Stimulated activated naive CD8-positive, alpha-beta T cell treated with anti-CD3 and anti-CD28 coated beads, Interleukin-15, Interleukin-2, amounts not matched to agents 100 ng/mL and 50 ng/mL, for 24 hours (primary cell): ENCODE data around the gene BCL7A.

ENCODE experiments used
- H3K27ac Mint-ChIP-seq: one replicate; pipeline ENCODE4 v1.8.0; 2021; ENCODE audit warnings: mild to moderate bottlenecking, mixed read lengths
- H3K27me3 Mint-ChIP-seq: one replicate; pipeline ENCODE4 v1.8.0; 2021; ENCODE audit warnings: mixed read lengths
- H3K36me3 Mint-ChIP-seq: one replicate; pipeline ENCODE4 v1.8.0; 2021; ENCODE audit warnings: low read depth, mixed read lengths
- H3K4me1 Mint-ChIP-seq: one replicate; pipeline ENCODE4 v1.8.0; 2021; ENCODE audit warnings: low read depth, mixed read lengths
- H3K4me3 Mint-ChIP-seq: one replicate; pipeline ENCODE4 v1.8.0; 2021; ENCODE audit warnings: mild to moderate bottlenecking, mixed read lengths
- H3K9me3 Mint-ChIP-seq: one replicate; pipeline ENCODE4 v1.8.0; 2021; ENCODE audit warnings: mixed read lengths

Gene BCL7A

DNA sequence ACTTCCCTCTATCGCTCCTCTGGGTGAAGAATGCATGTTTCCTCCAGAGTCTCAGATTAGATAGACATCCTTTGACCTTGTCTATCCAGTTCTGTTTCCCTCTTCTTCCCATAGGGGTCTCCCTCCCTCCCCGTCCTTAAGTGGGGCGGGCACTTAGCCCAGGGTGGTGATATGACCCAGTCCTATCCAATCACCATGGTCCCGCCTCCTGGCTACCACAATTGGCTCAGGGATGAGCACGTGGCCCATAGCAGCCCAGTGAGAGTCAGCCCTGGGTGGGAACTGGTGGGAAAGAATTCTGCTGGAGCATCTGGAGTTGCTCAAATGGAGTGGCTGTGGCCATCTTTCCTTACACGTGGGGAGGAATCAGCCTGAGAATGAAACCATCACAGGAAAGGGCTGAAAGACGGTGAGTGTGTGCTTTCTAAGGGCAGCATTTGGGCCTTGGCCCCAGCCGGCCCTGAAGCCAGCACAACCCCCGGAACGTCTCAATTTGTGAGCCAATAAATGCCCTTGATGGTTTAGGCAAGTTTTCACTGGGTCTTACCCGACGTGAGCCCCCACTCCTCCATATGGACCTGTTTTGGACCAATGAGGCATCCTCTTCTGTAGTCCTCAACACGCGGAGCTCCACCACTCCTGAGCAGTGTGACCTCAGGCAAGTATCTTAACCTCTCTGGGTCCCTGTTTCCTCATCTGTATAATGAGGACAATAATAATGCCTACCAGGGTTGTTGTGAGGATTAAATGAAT is 42.5 kb downstream of the BCL7A start:
- Mint-ChIP-seq H3K27me3 (no peaks in the 10 kb centered on the region), H3K4me1 (peaks cover 21% of the 10 kb centered on the region), H3K4me3 (no peak overlapping the region), H3K36me3 (no peaks in the 10 kb centered on the region), H3K27ac (no peak overlapping the region), H3K9me3 (no peaks in the 10 kb centered on the region)

DNA sequence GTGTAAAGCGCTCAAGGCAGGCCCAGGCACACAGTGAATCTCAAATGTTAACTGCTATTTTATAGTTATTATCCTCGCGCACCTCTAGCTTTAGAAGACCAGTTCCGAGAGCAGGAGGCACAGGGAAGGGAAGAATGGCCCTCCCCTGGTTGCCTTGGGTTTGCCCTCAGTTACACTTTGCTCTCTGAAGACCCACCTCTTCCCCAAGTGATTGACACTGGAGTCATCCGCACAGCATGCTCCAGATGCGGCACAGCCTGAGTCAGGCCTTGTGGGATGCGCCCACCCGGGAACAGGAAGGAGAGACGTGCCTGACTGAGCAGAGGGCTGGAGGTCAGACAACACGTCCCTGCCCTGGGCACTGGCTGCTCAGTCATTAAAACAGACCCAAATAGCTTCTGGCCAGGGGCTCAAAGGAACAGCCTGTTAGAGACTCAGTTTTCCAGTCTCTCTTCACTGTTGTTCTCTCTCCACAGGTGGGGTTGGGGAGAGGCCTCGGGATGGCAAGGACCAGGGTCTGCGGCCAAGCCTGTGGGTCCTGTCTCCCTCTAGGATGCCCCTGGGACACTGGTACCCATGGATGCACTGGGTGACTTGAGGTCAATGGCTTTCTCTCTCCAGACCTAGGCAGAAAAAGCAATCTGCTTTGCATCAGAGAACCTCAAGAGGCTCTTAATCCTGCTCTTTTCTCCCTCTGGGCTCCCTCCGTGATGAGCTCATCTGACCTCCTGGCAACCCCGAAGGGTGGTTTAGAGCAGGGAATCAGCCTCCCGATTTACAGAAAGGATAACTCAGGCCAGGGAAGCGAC is 43.3 kb downstream of the BCL7A start:
- Mint-ChIP-seq H3K4me1 (peaks cover 21% of the 10 kb centered on the region), H3K27me3 (no peaks in the 10 kb centered on the region), H3K9me3 (no peaks in the 10 kb centered on the region), H3K4me3 (no peak overlapping the region), H3K36me3 (no peaks in the 10 kb centered on the region), H3K27ac (no peak overlapping the region)

DNA sequence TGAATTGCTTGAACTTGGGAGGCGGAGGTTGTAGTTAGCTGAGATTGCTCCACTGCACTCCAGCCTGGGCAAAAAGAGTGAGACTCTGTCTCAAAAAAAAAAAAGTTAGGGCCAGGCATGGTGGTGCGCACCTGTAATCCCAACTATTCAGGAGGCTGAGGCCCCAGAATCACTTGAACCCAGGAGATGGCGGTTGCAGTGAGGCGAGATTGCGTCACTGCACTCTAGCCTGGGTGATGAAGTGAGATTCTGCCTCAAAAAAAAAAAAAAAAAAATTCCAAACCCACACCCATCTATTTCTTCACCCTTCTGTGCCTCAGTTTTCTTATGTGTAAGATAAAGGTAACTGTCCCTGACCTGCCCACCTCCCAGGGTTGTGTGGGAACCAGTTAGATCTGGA is 45.9 kb downstream of the BCL7A start:
- Mint-ChIP-seq H3K9me3 (no peaks in the 10 kb centered on the region), H3K4me3 (peak overlapping the region; percentile 40), H3K4me1 (peaks cover 21% of the 10 kb centered on the region), H3K27me3 (no peaks in the 10 kb centered on the region), H3K27ac (peak overlapping the region; percentile 29), H3K36me3 (no peaks in the 10 kb centered on the region)

DNA sequence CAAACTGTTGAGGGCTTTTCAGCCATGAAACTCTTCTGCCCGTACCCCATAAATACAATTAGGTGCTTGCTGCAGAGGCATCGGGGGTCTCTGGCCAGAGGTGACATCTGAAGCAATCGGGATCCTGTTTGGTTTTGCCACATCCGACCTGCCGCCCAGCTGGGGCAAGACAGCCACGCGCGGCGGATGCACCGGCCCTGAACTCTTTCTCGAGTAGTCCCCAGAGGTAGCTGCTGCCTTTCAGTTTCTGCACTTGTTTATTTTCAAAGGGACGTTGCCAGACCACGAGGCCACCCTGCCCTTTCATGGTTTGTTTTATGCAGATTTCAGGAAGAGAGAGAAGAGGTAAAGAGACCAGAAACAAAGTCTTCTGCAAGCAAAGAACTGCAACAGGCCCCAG is 46.3 kb downstream of the BCL7A start:
- no peaks in the 10 kb centered on the region for H3K27me3 Mint-ChIP-seq
- peaks cover 21% of the 10 kb centered on the region for H3K4me1 Mint-ChIP-seq
- H3K9me3 Mint-ChIP-seq, result no peaks in the 10 kb centered on the region
- no peaks in the 10 kb centered on the region for H3K36me3 Mint-ChIP-seq
- H3K4me3 Mint-ChIP-seq, result peak overlapping the region; percentile 40
- peak overlapping the region; percentile 29 for H3K27ac Mint-ChIP-seq

- no peak overlapping the region for H3K4me3 Mint-ChIP-seq
- no peaks in the 10 kb centered on the region for H3K9me3 Mint-ChIP-seq
- H3K27ac Mint-ChIP-seq, result no peak overlapping the region
- H3K36me3 Mint-ChIP-seq, result no peaks in the 10 kb centered on the region
- no peaks in the 10 kb centered on the region for H3K27me3 Mint-ChIP-seq
- H3K4me1 Mint-ChIP-seq, result peaks cover 26% of the 10 kb centered on the region
Measured at GRCh38 chr12:122072031-122072970, 50.6 kb downstream of the BCL7A start.

DNA sequence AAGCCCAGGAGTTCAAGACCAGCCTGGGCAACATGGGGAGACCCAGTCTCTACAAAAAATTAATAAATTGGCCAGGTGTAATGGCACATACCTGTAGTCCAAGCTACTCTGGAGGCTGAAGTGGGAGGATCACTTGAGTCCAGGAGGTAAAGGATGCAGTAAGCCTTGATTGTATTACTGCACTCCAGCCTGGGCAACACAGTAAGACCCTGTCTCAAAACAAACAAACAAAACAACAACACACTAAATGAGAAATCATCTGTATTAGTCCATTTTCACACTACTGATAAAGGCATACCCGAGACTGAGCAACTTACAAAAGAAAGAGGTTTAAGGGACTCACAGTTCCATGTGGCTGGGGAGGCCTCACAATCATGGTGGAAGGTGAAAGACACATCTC is 52.1 kb downstream of the BCL7A start:
- H3K4me1 Mint-ChIP-seq, result peaks cover 19% of the 10 kb centered on the region
- no peak overlapping the region for H3K27ac Mint-ChIP-seq
- no peaks in the 10 kb centered on the region for H3K9me3 Mint-ChIP-seq
- H3K27me3 Mint-ChIP-seq, result no peaks in the 10 kb centered on the region
- H3K36me3 Mint-ChIP-seq, result no peaks in the 10 kb centered on the region
- peak overlapping the region; percentile 3 for H3K4me3 Mint-ChIP-seq

DNA sequence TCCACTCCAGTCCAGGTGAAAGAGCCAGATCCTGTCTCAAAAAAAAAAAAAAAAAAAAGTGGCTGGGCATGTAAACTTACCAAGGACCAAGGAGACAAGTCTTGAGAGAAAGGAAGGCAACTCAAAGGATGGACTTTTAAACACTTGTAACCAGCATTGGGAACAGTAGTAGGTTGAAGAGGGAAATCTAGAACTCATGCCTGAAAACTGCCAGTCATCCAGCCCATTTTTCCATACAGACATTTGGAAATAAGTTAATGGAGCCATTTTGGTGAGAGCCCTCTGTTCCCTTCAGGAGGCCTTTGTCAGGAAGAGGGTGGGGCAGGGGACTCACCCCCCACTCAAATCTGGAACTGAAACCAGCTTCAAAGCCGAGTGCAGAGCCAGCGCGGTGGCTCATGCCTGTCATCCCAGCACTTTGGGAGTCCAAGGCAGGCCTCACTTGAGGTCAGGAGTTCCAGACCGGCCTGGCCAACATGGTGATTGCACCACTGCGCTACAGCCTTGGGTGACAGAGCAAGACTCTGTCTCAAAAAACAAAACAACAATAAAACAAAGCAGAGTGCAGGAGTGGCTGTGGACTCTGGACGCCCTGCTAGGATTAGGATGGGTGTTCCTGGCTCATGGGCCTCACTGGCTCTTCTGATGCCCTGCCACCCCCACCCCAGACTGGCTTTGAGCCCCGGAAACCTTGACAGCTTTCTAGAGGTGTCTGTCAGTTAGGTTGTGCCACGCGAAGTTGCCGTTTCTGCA is 55.2 kb downstream of the BCL7A start:
- peak overlapping the region; percentile 28 for H3K27ac Mint-ChIP-seq
- H3K4me1 Mint-ChIP-seq, result peaks cover 41% of the 10 kb centered on the region
- H3K9me3 Mint-ChIP-seq, result no peaks in the 10 kb centered on the region
- no peak overlapping the region for H3K4me3 Mint-ChIP-seq
- H3K36me3 Mint-ChIP-seq, result no peaks in the 10 kb centered on the region
- H3K27me3 Mint-ChIP-seq, result no peaks in the 10 kb centered on the region

- Mint-ChIP-seq H3K9me3 (no peaks in the 10 kb centered on the region), H3K27ac (peak within 1 kb of the TSS; percentile 93), H3K4me1 (peaks cover 56% of the 10 kb centered on the region), H3K4me3 (peak within 1 kb of the TSS; percentile 95), H3K36me3 (no peaks in the 10 kb centered on the region), H3K27me3 (no peaks in the 10 kb centered on the region)
Measured at GRCh38 chr12:122078141-122079032, 56.7 kb downstream of the BCL7A start, which contains the start of gene MLXIP. Gene MLXIP, plus strand, starts transcription at chr12:122078756. Its CDS starts 98 bp downstream, at chr12:122078854.

- Mint-ChIP-seq H3K27ac (peak overlapping the region; percentile 93), H3K27me3 (no peaks in the 10 kb centered on the region), H3K36me3 (peaks cover 5% of the 10 kb centered on the region), H3K4me1 (peaks cover 62% of the 10 kb centered on the region), H3K4me3 (peak overlapping the region; percentile 95), H3K9me3 (no peaks in the 10 kb centered on the region)
Measured at GRCh38 chr12:122079033-122079531, 57.4 kb downstream of the BCL7A start.

GRCh38 chr12:122079532-122080081 is 57.9 kb downstream of the BCL7A start:
- Mint-ChIP-seq H3K27me3 (no peaks in the 10 kb centered on the region), H3K4me3 (peak overlapping the region; percentile 95), H3K9me3 (no peaks in the 10 kb centered on the region), H3K27ac (peak overlapping the region; percentile 93), H3K4me1 (peaks cover 68% of the 10 kb centered on the region), H3K36me3 (peaks cover 8% of the 10 kb centered on the region)

- H3K36me3 Mint-ChIP-seq, result peaks cover 8% of the 10 kb centered on the region
- H3K9me3 Mint-ChIP-seq, result no peaks in the 10 kb centered on the region
- H3K27me3 Mint-ChIP-seq, result no peaks in the 10 kb centered on the region
- H3K4me1 Mint-ChIP-seq, result peaks cover 76% of the 10 kb centered on the region
- peak overlapping the region; percentile 95 for H3K4me3 Mint-ChIP-seq
- peak overlapping the region; percentile 93 for H3K27ac Mint-ChIP-seq
Measured at GRCh38 chr12:122080149-122081082, 58.7 kb downstream of the BCL7A start.

- Mint-ChIP-seq H3K36me3 (peaks cover 16% of the 10 kb centered on the region), H3K27me3 (no peaks in the 10 kb centered on the region), H3K4me3 (peak overlapping the region; percentile 95), H3K9me3 (no peaks in the 10 kb centered on the region), H3K27ac (peak overlapping the region; percentile 93), H3K4me1 (peaks cover 81% of the 10 kb centered on the region)
Measured at GRCh38 chr12:122081083-122081696, 59.5 kb downstream of the BCL7A start.
